Hepatocyte (in vitro differentiated cells): ENCODE measurements around the gene CHCHD6.

Source experiments
- EZH2 ChIP-seq: fragments of 200-600 bp; sonication (generic); IDR thresholded peaks from 2 replicates; pipeline ENCODE4 v1.6.1; 2016; ENCODE audit warnings: antibody characterized with exemption, mild to moderate bottlenecking, borderline replicate concordance
- EZH2phosphoT487 ChIP-seq: fragments of 200-600 bp; sonication (generic); IDR thresholded peaks from one replicate; pipeline ENCODE4 v1.6.1; 2018; ENCODE audit warnings: antibody characterized with exemption, mild to moderate bottlenecking, low read depth, moderate library complexity; ENCODE audit not compliant: unreplicated experiment, severe bottlenecking
- TF ChIP-seq, protein P1 (sequence below): fragments of 200-600 bp; sonication (generic); IDR thresholded peaks from 2 replicates; pipeline ENCODE4 v1.5.1; 2016; ENCODE audit warnings: antibody characterized with exemption, mild to moderate bottlenecking; ENCODE audit not compliant: poor library complexity

DNA sequence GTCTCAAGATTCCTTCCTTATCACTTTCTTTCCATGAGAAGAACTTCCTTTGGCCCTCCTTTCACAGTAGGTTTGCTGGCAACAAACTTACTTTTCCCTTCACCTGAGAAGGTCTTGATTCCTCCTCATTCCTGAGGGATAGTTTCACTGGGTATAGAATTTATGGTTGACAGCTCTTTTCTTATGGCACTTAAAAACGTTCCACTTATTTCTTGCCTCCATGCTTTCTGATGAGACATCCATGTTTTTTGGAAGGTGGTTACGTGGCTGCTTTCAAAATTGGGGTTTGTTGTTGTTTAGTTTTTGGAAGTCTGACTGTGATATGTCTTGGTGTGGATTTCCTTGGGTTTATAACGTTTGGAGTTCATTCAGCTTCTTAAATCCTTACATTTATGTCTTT is 270.7 kb downstream of the CHCHD6 start:
- TF ChIP-seq, protein P1, sequence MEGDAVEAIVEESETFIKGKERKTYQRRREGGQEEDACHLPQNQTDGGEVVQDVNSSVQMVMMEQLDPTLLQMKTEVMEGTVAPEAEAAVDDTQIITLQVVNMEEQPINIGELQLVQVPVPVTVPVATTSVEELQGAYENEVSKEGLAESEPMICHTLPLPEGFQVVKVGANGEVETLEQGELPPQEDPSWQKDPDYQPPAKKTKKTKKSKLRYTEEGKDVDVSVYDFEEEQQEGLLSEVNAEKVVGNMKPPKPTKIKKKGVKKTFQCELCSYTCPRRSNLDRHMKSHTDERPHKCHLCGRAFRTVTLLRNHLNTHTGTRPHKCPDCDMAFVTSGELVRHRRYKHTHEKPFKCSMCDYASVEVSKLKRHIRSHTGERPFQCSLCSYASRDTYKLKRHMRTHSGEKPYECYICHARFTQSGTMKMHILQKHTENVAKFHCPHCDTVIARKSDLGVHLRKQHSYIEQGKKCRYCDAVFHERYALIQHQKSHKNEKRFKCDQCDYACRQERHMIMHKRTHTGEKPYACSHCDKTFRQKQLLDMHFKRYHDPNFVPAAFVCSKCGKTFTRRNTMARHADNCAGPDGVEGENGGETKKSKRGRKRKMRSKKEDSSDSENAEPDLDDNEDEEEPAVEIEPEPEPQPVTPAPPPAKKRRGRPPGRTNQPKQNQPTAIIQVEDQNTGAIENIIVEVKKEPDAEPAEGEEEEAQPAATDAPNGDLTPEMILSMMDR = no peak
- TF ChIP-seq EZH2phosphoT487 (no peak), EZH2 (no peak)
